KOPT-K1 (cell line): ENCODE data around the gene SHROOM3.
"Not testable (repeated sequence)": the region's sequence is repeated elsewhere in the genome, so short reads cannot be mapped to it uniquely, and the experiment has no call there.

Source experiments
- H3K27ac ChIP-seq: fragments of 200-600 bp; sonication (generic); 2 replicates; pipeline ENCODE4 v1.5.1; 2016; ENCODE audit warnings: antibody characterized with exemption, mild to moderate bottlenecking, low read depth, low read length; ENCODE audit not compliant: poor library complexity, severe bottlenecking
- H3K36me3 ChIP-seq: fragments of 200-600 bp; sonication (generic); 2 replicates; pipeline ENCODE4 v1.5.1; 2017; ENCODE audit warnings: antibody characterized with exemption, mild to moderate bottlenecking, low read length, moderate library complexity; ENCODE audit not compliant: insufficient read depth
- H3K9me3 ChIP-seq: fragments of 200-600 bp; sonication (generic); 2 replicates; pipeline ENCODE4 v1.5.1; 2017; ENCODE audit warnings: antibody characterized with exemption, low read length, mild to moderate bottlenecking; ENCODE audit not compliant: insufficient read depth, poor library complexity, severe bottlenecking

The SHROOM3 gene

GRCh38 chr4:76704133-76704881 is 269.3 kb downstream of the SHROOM3 start:
- Histone ChIP-seq H3K36me3 (no peaks in the 10 kb centered on the region), H3K9me3 (no peaks in the 10 kb centered on the region), H3K27ac (no peak overlapping the region)

GRCh38 chr4:76705472-76705871 is 270.4 kb downstream of the SHROOM3 start:
- Histone ChIP-seq H3K36me3 (no peaks in the 10 kb centered on the region), H3K9me3 (no peaks in the 10 kb centered on the region), H3K27ac (no peak overlapping the region)

- Histone ChIP-seq H3K9me3 (no peaks in the 10 kb centered on the region), H3K27ac (no peak overlapping the region), H3K36me3 (no peaks in the 10 kb centered on the region)
These were observed 271.6 kb downstream of the SHROOM3 start for GRCh38 chr4:76706581-76706980.

- no peaks in the 10 kb centered on the region for H3K36me3 ChIP-seq
These were observed 274.1 kb downstream of the SHROOM3 start for GRCh38 chr4:76708971-76709771.

GRCh38 chr4:76709772-76710090 is 274.7 kb downstream of the SHROOM3 start:
- H3K27ac ChIP-seq = no peak overlapping the region
- H3K36me3 ChIP-seq = no peaks in the 10 kb centered on the region
- H3K9me3 ChIP-seq = no peaks in the 10 kb centered on the region

More at GRCh38 chr4:76708971-76709771, 274.1 kb downstream of the SHROOM3 start:
- Histone ChIP-seq H3K27ac (no peak overlapping the region), H3K9me3 (no peaks in the 10 kb centered on the region)

- Histone ChIP-seq H3K27ac (no peak overlapping the region), H3K9me3 (no peaks in the 10 kb centered on the region), H3K36me3 (no peaks in the 10 kb centered on the region)
These were observed 277.5 kb downstream of the SHROOM3 start for GRCh38 chr4:76712564-76712963.

- Histone ChIP-seq H3K9me3 (no peaks in the 10 kb centered on the region), H3K27ac (no peak overlapping the region), H3K36me3 (no peaks in the 10 kb centered on the region)
These were observed 279.2 kb downstream of the SHROOM3 start for GRCh38 chr4:76714226-76714625.

GRCh38 chr4:76716020-76716419 is 281.0 kb downstream of the SHROOM3 start:
- Histone ChIP-seq H3K9me3 (no peaks in the 10 kb centered on the region), H3K36me3 (no peaks in the 10 kb centered on the region), H3K27ac (no peak overlapping the region)

GRCh38 chr4:76716658-76717057 is 281.6 kb downstream of the SHROOM3 start:
- Histone ChIP-seq H3K9me3 (no peaks in the 10 kb centered on the region), H3K27ac (no peak overlapping the region), H3K36me3 (no peaks in the 10 kb centered on the region)

GRCh38 chr4:76717431-76717830 is 282.4 kb downstream of the SHROOM3 start:
- Histone ChIP-seq H3K36me3 (no peaks in the 10 kb centered on the region), H3K27ac (no peak overlapping the region), H3K9me3 (no peaks in the 10 kb centered on the region)

GRCh38 chr4:76718021-76718420 is 283.0 kb downstream of the SHROOM3 start:
- Histone ChIP-seq H3K27ac (no peak overlapping the region), H3K36me3 (no peaks in the 10 kb centered on the region), H3K9me3 (no peaks in the 10 kb centered on the region)

- no peaks in the 10 kb centered on the region for H3K36me3 ChIP-seq
These were observed 283.8 kb downstream of the SHROOM3 start for GRCh38 chr4:76718831-76719230.

GRCh38 chr4:76720121-76720520 is 285.1 kb downstream of the SHROOM3 start:
- no peaks in the 10 kb centered on the region for H3K36me3 ChIP-seq
- no peaks in the 10 kb centered on the region for H3K9me3 ChIP-seq
- no peak overlapping the region for H3K27ac ChIP-seq

More at GRCh38 chr4:76718831-76719230, 283.8 kb downstream of the SHROOM3 start:
- no peak overlapping the region for H3K27ac ChIP-seq
- no peaks in the 10 kb centered on the region for H3K9me3 ChIP-seq

- not testable (repeated sequence) for H3K36me3 ChIP-seq, H3K27ac ChIP-seq, H3K9me3 ChIP-seq
These were observed 287.1 kb downstream of the SHROOM3 start for GRCh38 chr4:76722146-76722545.

- H3K36me3 ChIP-seq = no peaks in the 10 kb centered on the region
- H3K9me3 ChIP-seq = no peaks in the 10 kb centered on the region
- no peak overlapping the region for H3K27ac ChIP-seq
These were observed 287.8 kb downstream of the SHROOM3 start for GRCh38 chr4:76722838-76723237.

- H3K9me3 ChIP-seq = no peaks in the 10 kb centered on the region
- no peaks in the 10 kb centered on the region for H3K36me3 ChIP-seq
- H3K27ac ChIP-seq = no peak overlapping the region
These were observed 288.3 kb downstream of the SHROOM3 start for GRCh38 chr4:76723373-76723772.
